ENCODE data around the gene TRANK1. TPM values are rescaled to one million over a fixed set of nuclear protein-coding genes. Genes with fewer than 3 reads are reported as not detected.
"Not testable (repeated sequence)": the region's sequence is repeated elsewhere in the genome, so short reads cannot be mapped to it uniquely, and the experiment has no call there.

TRANK1 gene
- total RNA-seq, 4 donors from 2014 or later, result 7.3 to 9.6 (median 8.2) TPM

- no peaks in the 10 kb centered on the region for H3K9me3 ChIP-seq
- TF ChIP-seq POLR2A (IDR thresholded peaks at IDR 0.05; ENCODE audit: low read depth) (no peak), CTCF (IDR thresholded peaks at IDR 0.05) (no peak)
- no peak for DNase-seq (ENCODE audit: extremely low spot score)
- H3K4me3 ChIP-seq, result no peak overlapping the region
- intact Hi-C loops (cut with DNase I), result no loop called here
- no peaks in the 10 kb centered on the region for H3K36me3 ChIP-seq
- H3K27ac ChIP-seq (replicated peaks in 1 of 4), result no peak overlapping the region
- H3K4me1 ChIP-seq, result peaks cover 0 to 3% (median 0%) of the 10 kb centered on the region in 4 donors
- 78% methylated on average over 3 of the region's 3 CpGs for WGBS
- no peaks in the 10 kb centered on the region for H3K27me3 ChIP-seq
Measured at GRCh38 chr3:36965440-36965839, 20.6 kb upstream of the TRANK1 start.

- TF ChIP-seq POLR2AphosphoS5 (IDR thresholded peaks at IDR 0.05) (no peak), POLR2A (IDR thresholded peaks at IDR 0.05; ENCODE audit: low read depth) (no peak), EP300 (IDR thresholded peaks at IDR 0.05) (no peak), CTCF (IDR thresholded peaks at IDR 0.05) (no peak)
- H3K36me3 ChIP-seq, result no peaks in the 10 kb centered on the region
- H3K27me3 ChIP-seq, result no peaks in the 10 kb centered on the region
- no peak overlapping the region for H3K27ac ChIP-seq (replicated peaks in 1 of 4)
- DNase-seq (ENCODE audit: extremely low spot score), result no peak
- no peak overlapping the region for H3K4me3 ChIP-seq
- intact Hi-C loops (cut with DNase I), result no loop called here
- no peaks in the 10 kb centered on the region for H3K9me3 ChIP-seq
- H3K4me1 ChIP-seq, result peaks cover 0 to 3% (median 0%) of the 10 kb centered on the region in 4 donors
Measured at GRCh38 chr3:36964817-36965216, 20.0 kb upstream of the TRANK1 start.

- 91% methylated on average over 1 of the region's 1 CpG for WGBS
- H3K9me3 ChIP-seq, result no peaks in the 10 kb centered on the region
- DNase-seq (ENCODE audit: extremely low spot score), result no peak
- TF ChIP-seq POLR2AphosphoS5 (IDR thresholded peaks at IDR 0.05) (no peak), EP300 (IDR thresholded peaks at IDR 0.05) (no peak), CTCF (IDR thresholded peaks at IDR 0.05) (no peak), POLR2A (IDR thresholded peaks at IDR 0.05; ENCODE audit: low read depth) (no peak)
- H3K27me3 ChIP-seq, result no peaks in the 10 kb centered on the region
- H3K36me3 ChIP-seq, result no peaks in the 10 kb centered on the region
- H3K4me3 ChIP-seq, result no peak overlapping the region
- intact Hi-C loops (cut with DNase I), result no loop called here
- no peak overlapping the region for H3K27ac ChIP-seq (replicated peaks in 1 of 4)
- no peaks in the 10 kb centered on the region for H3K4me1 ChIP-seq
Measured at GRCh38 chr3:36964331-36964730, 19.5 kb upstream of the TRANK1 start.

GRCh38 chr3:36963008-36963407 lies 18.2 kb upstream of the TRANK1 start:
- DNase-seq (ENCODE audit: extremely low spot score); intact Hi-C loops (cut with DNase I); H3K4me1 ChIP-seq; H3K9me3 ChIP-seq; H3K27ac ChIP-seq (replicated peaks in 1 of 4); H3K4me3 ChIP-seq; H3K36me3 ChIP-seq; H3K27me3 ChIP-seq: not testable (repeated sequence)
- WGBS, result 97% methylated on average over 7 of the region's 7 CpGs

GRCh38 chr3:36960502-36960901 lies 15.6 kb upstream of the TRANK1 start:
- H3K4me3 ChIP-seq, result no peak overlapping the region
- WGBS, result 85% methylated on average over 4 of the region's 4 CpGs
- peaks cover 0 to 8% (median 6%) of the 10 kb centered on the region in 4 donors for H3K4me1 ChIP-seq
- no peaks in the 10 kb centered on the region for H3K36me3 ChIP-seq
- DNase-seq (ENCODE audit: extremely low spot score), result no peak
- H3K27ac ChIP-seq (replicated peaks in 1 of 4), result no peak overlapping the region
- no peaks in the 10 kb centered on the region for H3K9me3 ChIP-seq
- TF ChIP-seq CTCF (IDR thresholded peaks at IDR 0.05), result peak in 1 of 3 experiments; percentile 11
- TF ChIP-seq POLR2AphosphoS5 (IDR thresholded peaks at IDR 0.05), result no peak
- intact Hi-C loops (cut with DNase I), result no loop called here
- no peaks in the 10 kb centered on the region for H3K27me3 ChIP-seq

Data from esophagus muscularis mucosa (tissue), 4 donors.